ENCODE measurements around the gene SPRED3. TPM values are rescaled to one million over a fixed set of nuclear protein-coding genes. Genes with fewer than 3 reads are reported as not detected.

The SPRED3 gene
- total and polyA plus RNA-seq, 2 donors (not counting 1 experiment from before 2014, with no cell fraction given) = 1.1 to 1.7 TPM

- Mint-ChIP-seq H3K4me1 (peaks cover 3% of the 10 kb centered on the region), H3K9me3 (ENCODE audit: insufficient read depth) (no peaks in the 10 kb centered on the region), H3K27me3 (peaks cover 29% of the 10 kb centered on the region), H3K27ac (no peak overlapping the region), H3K4me3 (no peak overlapping the region)
- no peak for ATAC-seq (ENCODE audit: low read depth)
- Histone ChIP-seq H3K4me1 (ENCODE audit: control insufficient read depth in 2 of 2, insufficient read depth in 2 of 2, low read length in 2 of 2) (no peaks in the 10 kb centered on the region), H4K20me1 (ENCODE audit: control insufficient read depth, insufficient read depth, low read length, poor library complexity, severe bottlenecking) (no peaks in the 10 kb centered on the region), H3K27ac (ENCODE audit: low read length in 2 of 2) (no peak overlapping the region), H3K36me3 (replicated peaks in 1 of 2; ENCODE audit: control extremely low read depth in 1 of 2, control insufficient read depth in 1 of 2, extremely low read depth in 1 of 2, insufficient read depth in 2 of 2, low read length in 1 of 2) (no peaks in the 10 kb centered on the region), H2AFZ (ENCODE audit: insufficient read depth, low read depth, low read length, poor library complexity, severe bottlenecking) (no peak overlapping the region), H3K4me2 (replicated peaks; ENCODE audit: low read depth, low read length, poor library complexity, severe bottlenecking) (no peak overlapping the region), H3K4me3 (ENCODE audit: control extremely low read depth in 1 of 5, extremely low read depth in 1 of 5, insufficient read depth in 1 of 5, low read depth in 2 of 5, low read length in 4 of 5) (no peak overlapping the region), H3K27me3 (replicated peaks in 1 of 4; ENCODE audit: control extremely low read depth in 1 of 4, control insufficient read depth in 3 of 4, insufficient read depth in 4 of 4, low read length in 3 of 4) (no peaks in the 10 kb centered on the region), H3K9ac (ENCODE audit: low read length) (no peak overlapping the region), H3K79me2 (ENCODE audit: control insufficient read depth, insufficient read depth, low read length) (no peaks in the 10 kb centered on the region), H3K9me3 (ENCODE audit: control extremely low read depth in 1 of 3, control insufficient read depth in 2 of 3, insufficient read depth in 1 of 3, low read length in 2 of 3) (no peaks in the 10 kb centered on the region)
- ChIA-PET CTCF (no interaction called here), POLR2A (no interaction called here)
- DNase-seq = no peak
- TF ChIP-seq CTCF (IDR thresholded peaks at IDR 0.05) (no peak), EZH2 (IDR thresholded peaks at IDR 0.05; ENCODE audit: borderline replicate concordance, insufficient read depth, low read depth, low read length, poor library complexity, severe bottlenecking) (no peak)
- intact Hi-C loops (cut with micrococcal nuclease) = no loop called here
- 45% methylated on average over 6 of the region's 7 CpGs for WGBS (ENCODE audit: insufficient coverage)
Observed at GRCh38 chr19:38441657-38442348, 53.3 kb downstream of the SPRED3 start.

- 94% methylated on average over 7 of the region's 9 CpGs for WGBS (ENCODE audit: insufficient coverage)
- Mint-ChIP-seq H3K4me1 (peaks cover 3% of the 10 kb centered on the region), H3K27ac (peak overlapping the region; percentile 20), H3K4me3 (no peak overlapping the region), H3K27me3 (peaks cover 29% of the 10 kb centered on the region), H3K9me3 (ENCODE audit: insufficient read depth) (no peaks in the 10 kb centered on the region)
- Histone ChIP-seq H3K4me3 (ENCODE audit: control extremely low read depth in 1 of 5, extremely low read depth in 1 of 5, insufficient read depth in 1 of 5, low read depth in 2 of 5, low read length in 4 of 5) (no peak overlapping the region), H3K27ac (ENCODE audit: low read length in 2 of 2) (no peak overlapping the region), H3K9ac (ENCODE audit: low read length) (no peak overlapping the region), H3K27me3 (replicated peaks in 1 of 4; ENCODE audit: control extremely low read depth in 1 of 4, control insufficient read depth in 3 of 4, insufficient read depth in 4 of 4, low read length in 3 of 4) (no peaks in the 10 kb centered on the region), H2AFZ (ENCODE audit: insufficient read depth, low read depth, low read length, poor library complexity, severe bottlenecking) (no peak overlapping the region), H4K20me1 (ENCODE audit: control insufficient read depth, insufficient read depth, low read length, poor library complexity, severe bottlenecking) (no peaks in the 10 kb centered on the region), H3K4me1 (ENCODE audit: control insufficient read depth in 2 of 2, insufficient read depth in 2 of 2, low read length in 2 of 2) (no peaks in the 10 kb centered on the region), H3K79me2 (ENCODE audit: control insufficient read depth, insufficient read depth, low read length) (no peaks in the 10 kb centered on the region), H3K4me2 (replicated peaks; ENCODE audit: low read depth, low read length, poor library complexity, severe bottlenecking) (no peak overlapping the region), H3K36me3 (replicated peaks in 1 of 2; ENCODE audit: control extremely low read depth in 1 of 2, control insufficient read depth in 1 of 2, extremely low read depth in 1 of 2, insufficient read depth in 2 of 2, low read length in 1 of 2) (no peaks in the 10 kb centered on the region), H3K9me3 (ENCODE audit: control extremely low read depth in 1 of 3, control insufficient read depth in 2 of 3, insufficient read depth in 1 of 3, low read length in 2 of 3) (no peaks in the 10 kb centered on the region)
- ATAC-seq (ENCODE audit: low read depth) = no peak
- ChIA-PET CTCF (no interaction called here), POLR2A (no interaction called here)
- TF ChIP-seq CTCF (IDR thresholded peaks at IDR 0.05) = no peak
- no peak for TF ChIP-seq EZH2 (IDR thresholded peaks at IDR 0.05; ENCODE audit: borderline replicate concordance, insufficient read depth, low read depth, low read length, poor library complexity, severe bottlenecking)
- intact Hi-C loops (cut with micrococcal nuclease) = no loop called here
- no peak for DNase-seq
Observed at GRCh38 chr19:38442736-38443135, 54.2 kb downstream of the SPRED3 start.

All from B cell (primary cell).